HepG2 (cell line): ENCODE results near the gene PKD1L1. TPM values are rescaled to one million over a fixed set of nuclear protein-coding genes. Genes with fewer than 3 reads are reported as not detected.

Experiments used
- ATAC-seq: fragments of 200-7000 bp; cut with Tn5 transposase; 3 replicates; pipeline ENCODE4 v1.9.1; 2020; ENCODE audit warnings: mild to moderate bottlenecking, moderate library complexity
- BruUV-seq: library from RNA; stranded (reverse); fragments of 400-500 nt; replicated peaks from 2 replicates; lab custom pipeline; 2021; lab: Mats Ljungman, UMichigan
- CTCF ChIA-PET: fragments of 300-600 bp; formaldehyde crosslinking; extraction: SDS; loops from one replicate; lab custom pipeline; 2021; ENCODE audit warnings: low total read pairs, inconsistent platforms, low intra/inter-chr PET ratio; lab: Yijun Ruan, JAX
- POLR2A ChIA-PET: fragments of 350-600 bp; sonication (Branson Sonifier 250); formaldehyde crosslinking; loops from one replicate; lab custom pipeline; 2020; ENCODE audit warnings: antibody characterized with exemption, inconsistent platforms; lab: Yijun Ruan, JAX
- DNase-seq: peaks from one replicate; pipeline ENCODE4 v3.0.0-alpha.2; 2015; ENCODE audit warnings: low spot score
- FAIRE-seq: peaks from 3 replicates; lab custom pipeline; 2011; peaks lifted over from hg19 to GRCh38; lab: Jason Lieb, UNC
- H2AFZ ChIP-seq: one replicate; pipeline ENCODE4 v1.6.1; 2011; ENCODE audit warnings: low read length, inconsistent platforms
- H3K27ac ChIP-seq: fragments of 300-600 bp; 3 replicates; pipeline ENCODE4 v1.8.0; 2011; ENCODE audit warnings: mixed run types, mild to moderate bottlenecking, mixed read lengths, low read length, inconsistent platforms; ENCODE audit not compliant: insufficient read depth; ENCODE audit errors: extremely low read length
- H3K27me3 ChIP-seq, 2 experiments: fragments of 200-600 bp in 1 of 2; 2 replicates in 1 of 2; 3 replicates in 1 of 2; pipeline versions ENCODE4 v1.6.0 to v1.8.0; 2011; ENCODE audit warnings: low read length in 2 of 2, mild to moderate bottlenecking in 2 of 2, moderate library complexity in 2 of 2, inconsistent platforms in 1 of 2; ENCODE audit not compliant: insufficient read depth in 2 of 2, control insufficient read depth in 1 of 2
- H3K36me3 ChIP-seq, 2 experiments: fragments of 200-600 bp in 1 of 2; replicated peaks in 1 of 2; 2 replicates in 1 of 2; 3 replicates in 1 of 2; pipeline versions ENCODE4 v1.5.1 to v1.8.0; 2011; ENCODE audit warnings: low read length in 2 of 2, inconsistent platforms in 1 of 2; ENCODE audit not compliant: insufficient read depth in 2 of 2, control insufficient read depth in 1 of 2
- H3K4me1 ChIP-seq: 2 replicates; pipeline ENCODE4 v1.5.1; 2012; ENCODE audit warnings: low read length, inconsistent platforms; ENCODE audit not compliant: insufficient read depth
- H3K4me2 ChIP-seq: 2 replicates; pipeline ENCODE4 v1.6.0; 2011; ENCODE audit warnings: low read depth, low read length, inconsistent platforms
- H3K4me3 ChIP-seq, 3 experiments: fragments of 200-600 bp in 1 of 3; sonication (generic), shearing (Covaris generic) in 1 of 3; replicated peaks in 1 of 3; 2 replicates each; pipeline ENCODE4 v1.5.1; 2011 to 2016; ENCODE audit warnings: low read length in 3 of 3, inconsistent platforms in 2 of 3, low read depth in 2 of 3, mild to moderate bottlenecking in 2 of 3, control low read depth in 1 of 3, mixed read lengths in 1 of 3; ENCODE audit not compliant: insufficient read depth in 1 of 3
- H3K79me2 ChIP-seq: one replicate; pipeline ENCODE4 v1.6.1; 2011; ENCODE audit warnings: low read length, inconsistent platforms; ENCODE audit not compliant: insufficient read depth
- H3K9ac ChIP-seq: 2 replicates; pipeline ENCODE4 v1.6.0; 2011; ENCODE audit warnings: mild to moderate bottlenecking, low read depth, low read length, inconsistent platforms; ENCODE audit not compliant: insufficient read depth
- H3K9me3 ChIP-seq: 2 replicates; pipeline ENCODE4 v1.5.1; 2012; ENCODE audit warnings: mild to moderate bottlenecking, low read length
- H4K20me1 ChIP-seq: 2 replicates; pipeline ENCODE4 v1.6.0; 2011; ENCODE audit warnings: inconsistent platforms, mild to moderate bottlenecking, low read length, moderate library complexity; ENCODE audit not compliant: insufficient read depth
- ADNP ChIP-seq: sonication (generic); formaldehyde crosslinking; IDR thresholded peaks from 2 replicates; pipeline ENCODE4 v1.4.0; 2020; ENCODE audit warnings: missing genetic modification reagents
- ATF1 ChIP-seq: IDR thresholded peaks from 2 replicates; pipeline ENCODE4 v1.6.1; 2016; ENCODE audit warnings: mild to moderate bottlenecking, control low read depth
- ELF3 ChIP-seq: IDR thresholded peaks from 2 replicates; pipeline ENCODE4 v1.6.1; 2016; ENCODE audit warnings: missing genetic modification reagents, missing compliant biosample characterization
- FOXJ3 ChIP-seq: sonication (generic); formaldehyde crosslinking; IDR thresholded peaks from 2 replicates; pipeline ENCODE4 v1.4.0; 2020; ENCODE audit warnings: missing genetic modification reagents, mild to moderate bottlenecking, borderline replicate concordance
- FOXO1 ChIP-seq: sonication (generic); formaldehyde crosslinking; IDR thresholded peaks from 2 replicates; pipeline ENCODE4 v1.4.0; 2020; ENCODE audit warnings: missing genetic modification reagents
- FUBP1 ChIP-seq: sonication (generic); formaldehyde crosslinking; IDR thresholded peaks from 2 replicates; pipeline ENCODE4 v1.5.1; 2020; ENCODE audit warnings: missing genetic modification reagents, mild to moderate bottlenecking, borderline replicate concordance
- NFRKB ChIP-seq: fragments of 450-650 bp; IDR thresholded peaks from 2 replicates; pipeline ENCODE4 v1.6.1; 2017
- NR1H2 ChIP-seq: sonication (generic); formaldehyde crosslinking; IDR thresholded peaks from 2 replicates; pipeline ENCODE4 v1.8.1; 2022; ENCODE audit warnings: low read depth, missing genetic modification reagents, borderline replicate concordance
- RFX5 ChIP-seq: IDR thresholded peaks from 2 replicates; pipeline ENCODE4 v1.6.1; 2011; ENCODE audit warnings: low read depth, low read length, improper control_type of control experiment
- SYNCRIP ChIP-seq: fragments of 200-400 bp; formaldehyde crosslinking; IDR thresholded peaks from 2 replicates; pipeline ENCODE4 v1.6.1; 2018; ENCODE audit warnings: mild to moderate bottlenecking, low read depth, low read length; ENCODE audit not compliant: insufficient read depth
- THAP9 ChIP-seq: sonication (generic); formaldehyde crosslinking; IDR thresholded peaks from 2 replicates; pipeline ENCODE4; 2020; ENCODE audit warnings: missing genetic modification reagents, mild to moderate bottlenecking, borderline replicate concordance
- ZFYVE20 ChIP-seq: sonication (generic); formaldehyde crosslinking; IDR thresholded peaks from 2 replicates; pipeline ENCODE4 v1.8.0; 2023; ENCODE audit warnings: low read depth, mild to moderate bottlenecking, moderate library complexity, missing genetic modification reagents, borderline replicate concordance
- ZNF160 ChIP-seq: sonication (generic); formaldehyde crosslinking; IDR thresholded peaks from 2 replicates; pipeline ENCODE4 v1.8.0; 2022; ENCODE audit warnings: mild to moderate bottlenecking, inconsistent platforms, missing genetic modification reagents
- ZNF550 ChIP-seq: sonication (generic); formaldehyde crosslinking; IDR thresholded peaks from 2 replicates; pipeline ENCODE4 v1.4.0; 2020; ENCODE audit warnings: mild to moderate bottlenecking, missing genetic modification reagents, borderline replicate concordance
- ZNF597 ChIP-seq: sonication (generic); formaldehyde crosslinking; IDR thresholded peaks from 2 replicates; pipeline ENCODE4 v1.5.0; 2020; ENCODE audit warnings: missing genetic modification reagents
- WGBS: methylation state at CpG from one replicate; pipeline ENCODE4 v1.1.6; 2017; ENCODE audit warnings: low lambda C conversion rate; 5-methylcytosine and 5-hydroxymethylcytosine counted together
- in situ Hi-C: cut with HindIII; loops from 2 replicates; pipeline ENCODE4 v1.10.0; 2017; ENCODE audit warnings: low pct_unique_long_range_greater_than_20kb; ENCODE audit not compliant: extremely low pct_ligation_motif_present
- intact Hi-C: fragments of 100-400 bp; cut with micrococcal nuclease; formaldehyde crosslinking; loops from one replicate; pipeline ENCODE4 v1.10.0; 2022; ENCODE audit not compliant: unreplicated experiment
- polyA plus RNA-seq, 8 experiments: library from polyadenylated mRNA; depleted of rRNA in 3 of 8; stranded (reverse) in 7 of 8; unstranded in 1 of 8; fragments of >200 nt; fragmentation: Illumina TruSeq in 4 of 8; extraction: Trizol in 4 of 8; gene quantifications; 2 replicates each; pipeline versions ENCODE4 v1.2.1 to v1.2.3, GENCODE V29; 2011 to 2016; ENCODE audit warnings: low read depth in 4 of 8, missing spikeins in 1 of 8, mixed read lengths in 1 of 8; ENCODE audit not compliant: insufficient read depth in 1 of 8
- total RNA-seq, 5 experiments: library from RNA; depleted of rRNA; stranded (reverse); fragments of >200 nt; fragmentation: Illumina TruSeq; extraction: Trizol; gene quantifications; 2 replicates each; pipeline ENCODE4 v1.2.3, GENCODE V29; 2016; ENCODE audit warnings: low read depth in 1 of 5

The PKD1L1 gene
- total and polyA plus RNA-seq, 2 of the 13 experiments (the other 11 are each of a cell fraction or from before 2014, with no cell fraction given), result 0.01 TPM; not detected in 1

- in situ Hi-C loops, result no loop called here
- 78% methylated on average over 3 of the region's 3 CpGs for WGBS
- no peak overlapping the region for H2AFZ ChIP-seq
- POLR2A ChIA-PET, result interaction anchor here (2.1 kb wide), 1 partner anchor 20 kb away, joined by 8 read pairs; no protein-coding TSS in a partner anchor
- H3K27me3 ChIP-seq, result no peaks in the 10 kb centered on the region
- no peak overlapping the region for H3K9ac ChIP-seq
- TF ChIP-seq FOXO1 (CRISPR knock-in tag), result no peak
- no peak for TF ChIP-seq ZNF597
- no peak for TF ChIP-seq ZFYVE20 (CRISPR knock-in tag)
- TF ChIP-seq SYNCRIP, result no peak
- TF ChIP-seq RFX5, result no peak
- TF ChIP-seq ZNF160 (CRISPR knock-in tag), result no peak
- no peak for TF ChIP-seq ATF1 (CRISPR knock-in tag)
- no peak for TF ChIP-seq ADNP (CRISPR knock-in tag)
- no TSS peak for BruUV-seq
- H3K4me3 ChIP-seq, result no peak overlapping the region
- H3K9me3 ChIP-seq, result no peaks in the 10 kb centered on the region
- no peak overlapping the region for H3K27ac ChIP-seq
- CTCF ChIA-PET, result no interaction called here
- no peak for ATAC-seq
- H3K4me2 ChIP-seq, result no peak overlapping the region
- H3K36me3 ChIP-seq, result no peaks in the 10 kb centered on the region
- intact Hi-C loops, result no loop called here
- DNase-seq, result no peak
- H3K79me2 ChIP-seq, result no peaks in the 10 kb centered on the region
- no peak for FAIRE-seq
- peaks cover 61% of the 10 kb centered on the region for H3K4me1 ChIP-seq
- no peaks in the 10 kb centered on the region for H4K20me1 ChIP-seq
Observed at GRCh38 chr7:47807126-47807525, 141.1 kb downstream of the PKD1L1 start.

- Histone ChIP-seq H4K20me1 (no peaks in the 10 kb centered on the region), H3K4me1 (peaks cover 59% of the 10 kb centered on the region), H3K4me3 (no peak overlapping the region), H3K27ac (no peak overlapping the region), H3K79me2 (no peaks in the 10 kb centered on the region), H3K36me3 (no peaks in the 10 kb centered on the region), H3K4me2 (no peak overlapping the region), H2AFZ (no peak overlapping the region), H3K9me3 (no peaks in the 10 kb centered on the region), H3K9ac (no peak overlapping the region), H3K27me3 (no peaks in the 10 kb centered on the region)
- no peak for ATAC-seq
- no peak for FAIRE-seq
- POLR2A ChIA-PET, result interaction anchor here (1.6 to 2.1 kb wide), 2 partner anchors 20 to 23 kb away, joined by 6 to 8 read pairs; no protein-coding TSS in a partner anchor
- intact Hi-C loops (no loop called here), in situ Hi-C loops (no loop called here)
- no peak for TF ChIP-seq FUBP1 (CRISPR knock-in tag)
- no peak for TF ChIP-seq FOXJ3 (CRISPR knock-in tag)
- TF ChIP-seq NR1H2 (CRISPR knock-in tag), result no peak
- no peak for TF ChIP-seq THAP9 (CRISPR knock-in tag)
- TF ChIP-seq NFRKB, result no peak
- no peak for TF ChIP-seq ELF3 (CRISPR knock-in tag)
- TF ChIP-seq ZNF550 (CRISPR knock-in tag), result no peak
- 84% methylated on average over 2 of the region's 7 CpGs for WGBS
- no TSS peak for BruUV-seq
- DNase-seq, result no peak
- CTCF ChIA-PET, result no interaction called here
Observed at GRCh38 chr7:47806701-47807103, 141.6 kb downstream of the PKD1L1 start.
